Liver (tissue), 9 donors: Measurements from ENCODE around the gene GRB7. TPM values are rescaled to one million over a fixed set of nuclear protein-coding genes. Genes with fewer than 3 reads are reported as not detected.

Experiments used
- DNase-seq: peaks from one replicate; pipeline ENCODE4 v3.0.0-alpha.2; 2017; ENCODE audit warnings: low spot score
- H3K27ac ChIP-seq, 2 donors: one replicate each; pipeline ENCODE4 v1.7.0; 2013; ENCODE audit warnings: inconsistent platforms in 2 of 2, low read length in 2 of 2, control low read depth in 1 of 2, low read depth in 1 of 2, mild to moderate bottlenecking in 1 of 2
- H3K27me3 ChIP-seq, 4 donors: one replicate each; pipeline versions ENCODE4 v1.6.1 to v1.7.0; 2013; ENCODE audit warnings: low read length in 3 of 4, inconsistent platforms in 1 of 4, mild to moderate bottlenecking in 1 of 4, moderate library complexity in 1 of 4; ENCODE audit not compliant: control insufficient read depth in 4 of 4, insufficient read depth in 4 of 4
- H3K36me3 ChIP-seq, 4 donors: one replicate each; pipeline versions ENCODE4 v1.6.1 to v1.7.0; 2013; ENCODE audit warnings: low read length in 3 of 4, mild to moderate bottlenecking in 3 of 4, low read depth in 1 of 4, moderate library complexity in 1 of 4; ENCODE audit not compliant: control insufficient read depth in 4 of 4, insufficient read depth in 3 of 4
- H3K4me1 ChIP-seq, 4 donors: one replicate each; pipeline versions ENCODE4 v1.6.1 to v1.7.0; 2013; ENCODE audit warnings: low read length in 3 of 4, mild to moderate bottlenecking in 3 of 4, moderate library complexity in 1 of 4; ENCODE audit not compliant: control insufficient read depth in 4 of 4, insufficient read depth in 4 of 4
- H3K4me3 ChIP-seq, 3 donors: one replicate each; pipeline versions ENCODE4 v1.6.1 to v1.7.0; 2013; ENCODE audit warnings: low read length in 3 of 3, control low read depth in 1 of 3, low read depth in 1 of 3, mild to moderate bottlenecking in 1 of 3
- H3K9ac ChIP-seq, 2 donors: one replicate each; pipeline ENCODE4 v1.7.0; 2013; ENCODE audit warnings: low read length in 2 of 2, mild to moderate bottlenecking in 2 of 2, moderate library complexity in 2 of 2, control low read depth in 1 of 2, low read depth in 1 of 2
- H3K9me3 ChIP-seq, 4 donors: one replicate each; pipeline versions ENCODE4 v1.6.1 to v1.7.0; 2013; ENCODE audit warnings: low read length in 3 of 4; ENCODE audit not compliant: control insufficient read depth in 4 of 4
- ATF3 ChIP-seq: IDR thresholded peaks from 2 replicates; pipeline ENCODE4 v1.6.1; 2016; ENCODE audit warnings: antibody characterized with exemption
- CTCF ChIP-seq: fragments of 150-350 bp; IDR thresholded peaks from 2 replicates; pipeline ENCODE4 v1.5.1; 2017; ENCODE audit warnings: improper control_type of control experiment, low read depth, low read length; ENCODE audit not compliant: missing input control
- EGR1 ChIP-seq, 2 donors: IDR thresholded peaks; 2 replicates each; pipeline ENCODE4 v1.6.1; 2016 to 2018; ENCODE audit warnings: antibody characterized with exemption in 2 of 2, low read depth in 2 of 2
- FOXA1 ChIP-seq: IDR thresholded peaks from 2 replicates; pipeline ENCODE4 v1.6.1; 2016; ENCODE audit warnings: antibody characterized with exemption
- FOXA2 ChIP-seq: IDR thresholded peaks from 2 replicates; pipeline ENCODE4 v1.6.1; 2016; ENCODE audit warnings: antibody characterized with exemption
- GABPA ChIP-seq, 2 donors: IDR thresholded peaks in 1 of 2; conservative IDR thresholded peaks in 1 of 2; 2 replicates each; pipeline ENCODE4 v1.6.1; 2016; ENCODE audit warnings: antibody characterized with exemption in 2 of 2, mild to moderate bottlenecking in 1 of 2, moderate library complexity in 1 of 2
- HNF4A ChIP-seq, 2 donors: conservative IDR thresholded peaks; 2 replicates each; pipeline ENCODE4 v1.6.1; 2016; ENCODE audit warnings: antibody characterized with exemption in 2 of 2, mild to moderate bottlenecking in 2 of 2
- HNF4G ChIP-seq: IDR thresholded peaks from 2 replicates; pipeline ENCODE4 v1.6.1; 2016; ENCODE audit warnings: antibody characterized with exemption
- JUND ChIP-seq, 2 donors: IDR thresholded peaks; 2 replicates each; pipeline ENCODE4 v1.6.1; 2016; ENCODE audit warnings: antibody characterized with exemption in 2 of 2
- MAX ChIP-seq: IDR thresholded peaks from 2 replicates; pipeline ENCODE4 v1.6.1; 2016; ENCODE audit warnings: antibody characterized with exemption
- NR2F2 ChIP-seq: IDR thresholded peaks from 2 replicates; pipeline ENCODE4 v1.6.1; 2016; ENCODE audit warnings: antibody characterized with exemption
- RAD21 ChIP-seq, 2 donors: IDR thresholded peaks; 2 replicates each; pipeline ENCODE4 v1.6.1; 2016; ENCODE audit warnings: antibody characterized with exemption in 2 of 2, mild to moderate bottlenecking in 2 of 2
- REST ChIP-seq: IDR thresholded peaks from 2 replicates; pipeline ENCODE4 v1.6.1; 2016; ENCODE audit warnings: antibody characterized with exemption, mild to moderate bottlenecking
- RXRA ChIP-seq, 2 donors: IDR thresholded peaks; 2 replicates each; pipeline ENCODE4 v1.6.1; 2017 to 2018; ENCODE audit warnings: antibody characterized with exemption in 2 of 2, mild to moderate bottlenecking in 1 of 2
- SP1 ChIP-seq: IDR thresholded peaks from 2 replicates; pipeline ENCODE4 v1.6.1; 2018; ENCODE audit warnings: antibody characterized with exemption, mild to moderate bottlenecking
- TAF1 ChIP-seq: conservative IDR thresholded peaks from 2 replicates; pipeline ENCODE4 v1.6.1; 2016; ENCODE audit warnings: antibody characterized with exemption, mild to moderate bottlenecking
- YY1 ChIP-seq: IDR thresholded peaks from 2 replicates; pipeline ENCODE4 v1.6.1; 2016; ENCODE audit warnings: antibody characterized with exemption, mild to moderate bottlenecking
- ZBTB33 ChIP-seq: IDR thresholded peaks from 2 replicates; pipeline ENCODE4 v1.6.1; 2016; ENCODE audit warnings: antibody characterized with exemption
- WGBS: extraction: QIAGEN DNeasy Blood & Tissue Kit; methylation state at CpG from one replicate; pipeline ENCODE4 v1.1.7; 2013; 5-methylcytosine and 5-hydroxymethylcytosine counted together
- polyA plus RNA-seq, 2 donors: library from polyadenylated mRNA; stranded (reverse) in 1 of 2; unstranded in 1 of 2; fragments of 200-250 nt in 1 of 2; fragments of >200 nt in 1 of 2; fragmentation: Nextera tagmentation in 1 of 2; extraction: Ambion mirVana in 1 of 2; gene quantifications; one replicate each; pipeline versions ENCODE4 v1.2.1 to v1.2.3, GENCODE V29; 2013 to 2015
- total RNA-seq, 2 donors: library from RNA; depleted of rRNA; stranded (reverse); fragments of >200 nt; gene quantifications; one replicate each; pipeline ENCODE4 v1.2.3, GENCODE V29; 2014
- donor health status: healthy.
- donor health status: healthy.
- donor health status: healthy.
- donor health status: healthy.
- donor health status: healthy.

Gene GRB7
- total and polyA plus RNA-seq, 4 donors, result 1.9 to 6.8 (median 2.5) TPM

GRCh38 chr17:39730095-39730921 is 7.4 kb upstream of the GRB7 start, which contains the start of gene MIEN1:
Gene MIEN1 (minus strand): TSS chr17:39730532. CDS start chr17:39730495, 37 bp downstream.
- Histone ChIP-seq H3K27ac (peak within 1 kb of the TSS; percentile 53 to 85), H3K4me1 (peaks cover 5 to 20% (median 12%) of the 10 kb centered on the region in 4 donors), H3K9ac (peak within 1 kb of the TSS; percentile 39 to 63), H3K4me3 (peak within 1 kb of the TSS; percentile 68 to 95 (median 80)), H3K9me3 (no peaks in the 10 kb centered on the region), H3K36me3 (peaks cover 4 to 26% (median 7%) of the 10 kb centered on the region in 4 donors), H3K27me3 (no peaks in the 10 kb centered on the region)
- TF ChIP-seq REST (no peak), FOXA1 (no peak), RAD21 (IDR thresholded peaks at IDR 0.05) (peak; percentile 69 to 75), TAF1 (no peak), CTCF (peak; percentile 72), ATF3 (no peak), GABPA (IDR thresholded peaks at IDR 0.05 in 1 of 2, conservative IDR thresholded peaks at IDR 0.05 in 1 of 2) (peak in 1 of 2 donors; percentile 41), HNF4A (conservative IDR thresholded peaks at IDR 0.05) (no peak), ZBTB33 (no peak), NR2F2 (peak; percentile 56), YY1 (no peak), JUND (IDR thresholded peaks at IDR 0.05) (no peak), RXRA (IDR thresholded peaks at IDR 0.05) (no peak), MAX (no peak), HNF4G (no peak), EGR1 (IDR thresholded peaks at IDR 0.05; ENCODE audit: low read depth in 2 of 2) (no peak), FOXA2 (no peak), SP1 (no peak)
- peak; percentile 98 for DNase-seq
- WGBS, result under 1% methylated on average over 65 of the region's 65 CpGs
